ENCODE results near the gene C19orf25.

GRCh38 chr19:1429750-1430149 is 49.3 kb downstream of the C19orf25 start:
- TF ChIP-seq PATZ1 (CRISPR knock-in tag; IDR thresholded peaks at IDR 0.05; ENCODE audit: borderline replicate concordance) = no peak
- no peak for TF ChIP-seq ZNF8 (CRISPR knock-in tag; IDR thresholded peaks at IDR 0.05)
- no peak for TF ChIP-seq GLIS3 (CRISPR knock-in tag; IDR thresholded peaks at IDR 0.05)
- TF ChIP-seq SNAI2 (CRISPR knock-in tag; IDR thresholded peaks at IDR 0.05) = no peak

Measured in SK-N-SH treated with all-trans-retinoic acid at 6 μM for 48 hours (cell line).